Left renal cortex interstitium (tissue), 4 donors: ENCODE results near the gene TAGAP. TPM values are rescaled to one million over a fixed set of nuclear protein-coding genes. Genes with fewer than 3 reads are reported as not detected.
A peak's percentile ranks its signal among the peaks of the same experiment; 100 is the strongest.

Experiments used
- DNase-seq, 4 donors: peaks; one replicate each; pipeline ENCODE4 v3.0.0-alpha.2; 2013; ENCODE audit warnings: low read depth in 4 of 4, low spot score in 2 of 4, missing footprints in 1 of 4
- polyA plus RNA-seq, 4 donors: library from polyadenylated mRNA; unstranded; fragments of 120-200 nt; gene quantifications; one replicate each; pipeline ENCODE4 v1.2.1, GENCODE V29; 2013; ENCODE audit not compliant: insufficient read length in 4 of 4

TAGAP gene
- polyA plus RNA-seq, 4 donors = 0.72 to 0.87 (median 0.73) TPM

- DNase-seq = no peak
These were observed 29.4 kb upstream of the TAGAP start for GRCh38 chr6:159074120-159074684.

DNA sequence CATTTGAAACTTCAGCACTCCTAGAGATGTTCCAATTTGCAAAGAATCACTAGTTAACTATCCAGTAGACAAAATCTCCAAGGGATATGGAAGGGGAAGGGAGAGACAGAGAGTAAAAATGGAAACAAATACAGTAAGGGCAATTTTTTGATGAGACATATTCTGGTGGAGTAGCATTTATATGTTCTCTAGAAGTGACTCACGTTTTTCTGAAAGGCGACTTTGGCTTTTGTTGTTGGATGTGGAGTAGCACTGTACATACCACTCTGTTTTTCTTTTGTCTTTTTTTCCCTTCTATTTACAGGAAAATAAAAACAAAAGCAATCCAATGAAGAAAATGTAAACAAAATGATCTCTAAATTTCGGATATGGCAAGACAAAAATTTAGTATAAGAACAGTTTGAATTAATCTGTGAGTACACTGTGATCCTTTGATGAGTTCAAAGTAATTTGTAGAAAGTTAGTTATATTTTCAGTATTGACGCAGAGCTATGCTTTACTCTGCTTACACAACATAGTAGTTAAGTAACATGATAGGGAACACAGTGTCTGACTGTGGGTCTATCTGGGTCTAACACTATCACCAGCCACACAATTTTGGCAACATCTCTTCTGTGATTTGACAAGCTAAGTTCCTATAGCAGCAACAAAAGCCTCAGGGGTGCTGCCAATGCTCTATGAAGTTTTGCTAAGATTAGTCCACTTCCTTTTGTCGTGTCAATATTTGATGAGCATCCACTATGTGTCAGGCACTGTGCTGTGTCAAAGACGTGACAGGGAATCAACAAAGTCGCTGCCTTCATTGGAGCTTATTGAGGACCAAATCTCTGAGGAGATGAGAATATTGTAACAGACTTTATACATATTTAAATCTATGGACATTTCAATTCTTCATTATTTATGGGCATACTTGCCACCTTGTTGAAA is 27.3 kb upstream of the TAGAP start:
- DNase-seq = no peak

GRCh38 chr6:159068904-159069578 is 24.2 kb upstream of the TAGAP start:
- no peak for DNase-seq

DNA sequence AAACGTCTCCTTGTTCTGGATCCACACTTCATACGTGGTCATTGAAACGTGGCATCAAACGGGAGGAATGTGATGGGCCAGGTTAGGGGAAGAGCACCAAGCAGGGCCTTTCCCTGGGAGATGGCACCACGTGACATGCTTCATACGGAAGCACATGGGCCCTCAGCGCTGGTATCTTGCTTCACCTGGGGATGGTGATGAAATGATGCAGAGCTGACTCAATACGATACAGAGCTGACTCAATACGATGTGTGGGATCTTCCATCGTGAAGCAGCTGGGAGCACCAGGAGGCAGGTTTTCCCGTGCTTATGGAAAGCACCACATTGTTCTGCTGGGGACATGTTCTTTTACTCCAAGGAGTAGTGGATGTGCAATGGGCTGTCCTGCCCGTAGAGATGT is 22.5 kb upstream of the TAGAP start:
- DNase-seq = no peak

- DNase-seq = no peak
These were observed 21.7 kb upstream of the TAGAP start for GRCh38 chr6:159066483-159066882.

GRCh38 chr6:159065759-159066329 is 21.1 kb upstream of the TAGAP start:
- peak in 2 of 4 donors; percentile 51 to 60 for DNase-seq

DNA sequence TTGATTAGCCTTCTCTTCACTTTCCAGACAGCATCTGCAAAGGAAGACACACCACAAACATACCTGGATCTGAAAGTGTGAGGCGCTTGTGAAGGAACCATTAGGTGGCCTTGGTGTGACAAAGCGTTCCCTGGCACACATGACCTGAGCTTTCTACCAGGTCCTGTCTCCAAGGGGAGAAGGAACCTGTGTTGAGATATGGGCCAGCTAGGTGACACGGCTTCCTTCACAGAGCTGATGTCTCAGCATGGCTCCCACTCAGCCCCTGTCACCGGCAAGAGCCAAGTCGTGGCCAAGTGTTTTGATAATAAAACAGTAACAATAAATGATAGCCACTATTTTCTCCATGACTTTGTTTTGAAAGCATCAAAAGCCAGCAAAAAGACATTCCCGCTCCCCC is 20.3 kb upstream of the TAGAP start:
- no peak for DNase-seq

DNA sequence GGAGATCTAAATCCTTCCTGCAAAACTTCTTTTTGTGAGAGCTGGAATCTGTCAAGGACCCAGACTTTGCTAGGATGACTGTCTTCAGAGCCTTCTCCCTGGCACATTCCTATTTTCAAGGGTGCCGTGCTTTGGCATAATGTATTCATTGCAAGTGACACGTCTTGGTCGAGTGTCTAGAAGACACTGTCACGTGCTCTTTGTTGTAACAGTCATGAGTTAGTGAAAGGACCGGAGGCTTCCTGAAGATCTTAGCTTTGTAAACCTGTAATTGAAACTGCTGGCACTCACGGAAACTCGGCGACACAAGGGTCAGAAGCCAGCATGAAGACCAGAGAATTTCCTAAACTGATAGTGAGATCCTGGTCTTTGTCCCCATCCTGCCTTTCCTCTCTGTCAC is 19.7 kb upstream of the TAGAP start:
- DNase-seq = no peak

DNA sequence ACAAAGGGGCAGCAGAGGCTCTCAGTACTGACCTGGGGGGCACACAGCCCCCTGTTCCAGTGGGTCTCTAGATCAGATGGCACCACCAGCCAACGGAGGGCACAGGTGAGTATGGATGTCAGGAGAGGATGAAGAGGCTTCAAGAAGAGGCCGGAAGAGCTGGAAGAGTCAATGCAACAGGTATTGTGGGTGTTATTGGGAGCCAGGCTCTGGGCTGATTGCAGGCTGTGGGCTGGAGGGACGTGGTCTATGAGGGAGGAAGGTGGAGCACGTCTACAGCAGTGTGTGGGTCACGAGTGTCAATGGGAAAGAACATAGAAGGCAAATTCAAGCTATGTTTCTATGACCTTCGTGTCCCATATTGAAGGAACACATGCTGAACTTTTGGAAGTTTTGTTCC is 18.8 kb upstream of the TAGAP start:
- no peak for DNase-seq

GRCh38 chr6:159062976-159063375 is 18.2 kb upstream of the TAGAP start:
- no peak for DNase-seq

GRCh38 chr6:159062564-159062945 is 17.8 kb upstream of the TAGAP start:
- DNase-seq = no peak

- DNase-seq = no peak
These were observed 17.2 kb upstream of the TAGAP start for GRCh38 chr6:159061805-159062563.

- no peak for DNase-seq
These were observed 16.4 kb upstream of the TAGAP start for GRCh38 chr6:159061146-159061545.

GRCh38 chr6:159059885-159060506 is 15.2 kb upstream of the TAGAP start:
- DNase-seq = no peak

- DNase-seq = no peak
These were observed 14.3 kb upstream of the TAGAP start for GRCh38 chr6:159059141-159059540.

- DNase-seq = no peak
These were observed 12.1 kb upstream of the TAGAP start for GRCh38 chr6:159056899-159057298.

- no peak for DNase-seq
These were observed 11.6 kb upstream of the TAGAP start for GRCh38 chr6:159056432-159056831.

DNA sequence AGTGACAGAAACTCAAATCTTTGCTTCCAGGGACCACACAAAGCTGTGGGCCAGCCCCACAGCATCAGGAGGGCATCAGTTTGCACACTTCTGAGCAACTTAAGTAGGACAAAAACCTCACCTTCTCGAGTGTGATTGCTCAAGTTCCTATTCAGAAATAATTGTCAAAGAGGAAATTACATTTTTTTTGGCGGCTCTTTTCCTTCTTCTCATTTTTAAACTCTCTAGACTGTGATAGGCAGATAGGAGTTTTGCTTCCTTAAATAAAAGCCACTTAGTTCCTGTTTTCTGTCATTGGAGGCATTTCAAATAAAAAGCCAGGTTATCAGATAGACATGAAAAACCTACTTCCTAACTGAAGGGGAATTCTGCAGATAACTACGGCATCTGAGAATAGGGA is 11.2 kb upstream of the TAGAP start:
- DNase-seq = no peak

GRCh38 chr6:159053781-159054398 is 9.1 kb upstream of the TAGAP start:
- DNase-seq = no peak

DNA sequence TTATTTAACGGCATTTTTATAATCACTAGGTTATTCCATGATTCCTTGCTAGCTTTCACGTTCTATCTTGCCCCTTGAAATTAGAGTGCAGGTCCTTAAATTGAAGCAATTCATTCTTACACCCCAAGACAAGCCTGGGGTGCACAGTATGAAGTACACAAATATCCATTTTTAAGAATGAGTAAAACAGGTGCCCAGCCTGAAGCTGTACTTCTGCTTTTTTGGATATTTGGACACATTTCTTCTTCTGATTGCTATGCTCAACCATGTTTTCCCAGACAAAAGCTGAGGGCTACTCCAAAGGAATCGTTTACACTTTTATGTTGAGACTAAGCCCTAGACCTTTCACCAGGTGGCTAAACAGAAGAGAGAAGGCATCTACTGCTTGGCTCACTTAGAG is 7.9 kb upstream of the TAGAP start:
- no peak for DNase-seq
